HEK293 (cell line): ENCODE results near the gene CNP.
A peak's percentile ranks its signal among the peaks of the same experiment; 100 is the strongest.

ENCODE experiments used
- GLI4 ChIP-seq: fragments of 450-650 bp; formaldehyde crosslinking; IDR thresholded peaks from 2 replicates; pipeline ENCODE4 v1.5.1; 2016; ENCODE audit warnings: missing biosample characterization, missing genetic modification characterization
- GLIS1 ChIP-seq: fragments of 450-650 bp; formaldehyde crosslinking; IDR thresholded peaks from 2 replicates; pipeline ENCODE4 v1.5.1; 2016; ENCODE audit warnings: missing biosample characterization, missing genetic modification characterization
- HOXA7 ChIP-seq: sonication (generic); formaldehyde crosslinking; IDR thresholded peaks from 2 replicates; pipeline ENCODE4 v1.8.1; 2022; ENCODE audit warnings: missing genetic modification reagents, borderline replicate concordance
- PRDM1 ChIP-seq: fragments of 450-650 bp; formaldehyde crosslinking; IDR thresholded peaks from 2 replicates; pipeline ENCODE4; 2016; ENCODE audit warnings: missing biosample characterization, missing genetic modification characterization
- REPIN1 ChIP-seq: fragments of 450-650 bp; formaldehyde crosslinking; IDR thresholded peaks from 2 replicates; pipeline ENCODE4 v1.5.1; 2017; ENCODE audit warnings: missing biosample characterization, missing genetic modification characterization, low read depth
- SCRT1 ChIP-seq: fragments of 450-650 bp; formaldehyde crosslinking; IDR thresholded peaks from 2 replicates; pipeline ENCODE4 v1.5.1; 2016; ENCODE audit warnings: missing biosample characterization, missing genetic modification characterization, borderline replicate concordance
- SCRT2 ChIP-seq: fragments of 450-650 bp; formaldehyde crosslinking; IDR thresholded peaks from 2 replicates; pipeline ENCODE4 v1.5.1; 2016; ENCODE audit warnings: missing biosample characterization, missing genetic modification characterization
- TCF7L2 ChIP-seq: IDR thresholded peaks from 2 replicates; pipeline ENCODE4 v1.6.1; 2011; ENCODE audit warnings: low read depth, mild to moderate bottlenecking, inconsistent platforms, low read length, moderate library complexity, borderline replicate concordance
- ZNF10 ChIP-seq: fragments of 450-650 bp; formaldehyde crosslinking; IDR thresholded peaks from 2 replicates; pipeline ENCODE4 v1.5.1; 2017; ENCODE audit warnings: missing biosample characterization, missing genetic modification characterization
- ZNF211 ChIP-seq: fragments of 450-650 bp; formaldehyde crosslinking; IDR thresholded peaks from 2 replicates; pipeline ENCODE4 v1.5.1; 2016; ENCODE audit warnings: low read depth, missing biosample characterization, missing genetic modification characterization
- ZNF274 ChIP-seq, 2 experiments: fragments of 200-500 bp in 1 of 2; fragments of 450-650 bp in 1 of 2; sonication (Bioruptor generic) in 1 of 2; formaldehyde crosslinking in 1 of 2; IDR thresholded peaks; 2 replicates each; pipeline versions ENCODE4 v1.5.1 to v1.6.1; 2014 to 2016; ENCODE audit warnings: borderline replicate concordance in 1 of 2, inconsistent platforms in 1 of 2, low read length in 1 of 2, missing biosample characterization in 1 of 2, missing genetic modification characterization in 1 of 2
- ZNF292 ChIP-seq: fragments of 450-650 bp; formaldehyde crosslinking; IDR thresholded peaks from 2 replicates; pipeline ENCODE4 v1.5.1; 2016; ENCODE audit warnings: low read depth, missing biosample characterization, missing genetic modification characterization, borderline replicate concordance
- ZNF366 ChIP-seq: fragments of 450-650 bp; formaldehyde crosslinking; conservative IDR thresholded peaks from 2 replicates; pipeline ENCODE4 v1.5.1; 2016; ENCODE audit warnings: missing biosample characterization, missing genetic modification characterization
- ZNF473 ChIP-seq: fragments of 450-650 bp; formaldehyde crosslinking; IDR thresholded peaks from 2 replicates; pipeline ENCODE4 v1.5.1; 2017; ENCODE audit warnings: missing biosample characterization, missing genetic modification characterization
- ZNF561 ChIP-seq: fragments of 450-650 bp; IDR thresholded peaks from 2 replicates; pipeline ENCODE4 v1.5.1; 2018; ENCODE audit warnings: missing biosample characterization, missing genetic modification characterization, borderline replicate concordance
- ZNF571 ChIP-seq: fragments of 450-650 bp; formaldehyde crosslinking; IDR thresholded peaks from 2 replicates; pipeline ENCODE4 v1.5.0; 2017; ENCODE audit warnings: missing biosample characterization, missing genetic modification characterization
- ZNF610 ChIP-seq: fragments of 450-650 bp; formaldehyde crosslinking; IDR thresholded peaks from 2 replicates; pipeline ENCODE4 v1.5.1; 2016; ENCODE audit warnings: missing biosample characterization, missing genetic modification characterization, borderline replicate concordance
- ZNF623 ChIP-seq: fragments of 450-650 bp; formaldehyde crosslinking; IDR thresholded peaks from 2 replicates; pipeline ENCODE4 v1.5.1; 2016; ENCODE audit warnings: missing biosample characterization, missing genetic modification characterization
- ZNF624 ChIP-seq: fragments of 450-650 bp; formaldehyde crosslinking; IDR thresholded peaks from 2 replicates; pipeline ENCODE4 v1.5.1; 2017; ENCODE audit warnings: missing biosample characterization, missing genetic modification characterization
- ZNF701 ChIP-seq: fragments of 450-650 bp; formaldehyde crosslinking; IDR thresholded peaks from 2 replicates; pipeline ENCODE4 v1.5.1; 2016; ENCODE audit warnings: missing biosample characterization, missing genetic modification characterization
- ZXDB ChIP-seq: fragments of 450-650 bp; formaldehyde crosslinking; IDR thresholded peaks from 2 replicates; pipeline ENCODE4 v1.5.1; 2016; ENCODE audit warnings: missing biosample characterization, missing genetic modification characterization
- TF ChIP-seq, protein P1 (sequence below): fragments of 450-650 bp; formaldehyde crosslinking; IDR thresholded peaks from 2 replicates; pipeline ENCODE4 v1.5.1; 2016; ENCODE audit warnings: missing biosample characterization, missing genetic modification characterization
- TF ChIP-seq, protein P2 (sequence below): fragments of 450-650 bp; formaldehyde crosslinking; IDR thresholded peaks from 2 replicates; pipeline ENCODE4 v1.5.0; 2017; ENCODE audit warnings: missing biosample characterization, missing genetic modification characterization, borderline replicate concordance
- TF ChIP-seq, protein P3 (sequence below): fragments of 450-650 bp; formaldehyde crosslinking; optimal IDR thresholded peaks from 2 replicates; pipeline ENCODE3; 2016; ENCODE audit warnings: missing biosample characterization, mild to moderate bottlenecking, missing genetic modification characterization
- TF ChIP-seq, protein P4 (sequence below): fragments of 450-650 bp; formaldehyde crosslinking; IDR thresholded peaks from 2 replicates; pipeline ENCODE4 v1.5.1; 2016; ENCODE audit warnings: missing biosample characterization, missing genetic modification characterization
- TF ChIP-seq, protein P5 (sequence below): fragments of 450-650 bp; formaldehyde crosslinking; IDR thresholded peaks from 2 replicates; pipeline ENCODE4 v1.5.1; 2016; ENCODE audit warnings: missing biosample characterization, missing genetic modification characterization
- TF ChIP-seq, protein P6 (sequence below): sonication (generic); formaldehyde crosslinking; IDR thresholded peaks from 2 replicates; pipeline ENCODE4 v1.8.1; 2022; ENCODE audit warnings: mild to moderate bottlenecking, moderate library complexity, missing genetic modification reagents

Gene CNP

DNA sequence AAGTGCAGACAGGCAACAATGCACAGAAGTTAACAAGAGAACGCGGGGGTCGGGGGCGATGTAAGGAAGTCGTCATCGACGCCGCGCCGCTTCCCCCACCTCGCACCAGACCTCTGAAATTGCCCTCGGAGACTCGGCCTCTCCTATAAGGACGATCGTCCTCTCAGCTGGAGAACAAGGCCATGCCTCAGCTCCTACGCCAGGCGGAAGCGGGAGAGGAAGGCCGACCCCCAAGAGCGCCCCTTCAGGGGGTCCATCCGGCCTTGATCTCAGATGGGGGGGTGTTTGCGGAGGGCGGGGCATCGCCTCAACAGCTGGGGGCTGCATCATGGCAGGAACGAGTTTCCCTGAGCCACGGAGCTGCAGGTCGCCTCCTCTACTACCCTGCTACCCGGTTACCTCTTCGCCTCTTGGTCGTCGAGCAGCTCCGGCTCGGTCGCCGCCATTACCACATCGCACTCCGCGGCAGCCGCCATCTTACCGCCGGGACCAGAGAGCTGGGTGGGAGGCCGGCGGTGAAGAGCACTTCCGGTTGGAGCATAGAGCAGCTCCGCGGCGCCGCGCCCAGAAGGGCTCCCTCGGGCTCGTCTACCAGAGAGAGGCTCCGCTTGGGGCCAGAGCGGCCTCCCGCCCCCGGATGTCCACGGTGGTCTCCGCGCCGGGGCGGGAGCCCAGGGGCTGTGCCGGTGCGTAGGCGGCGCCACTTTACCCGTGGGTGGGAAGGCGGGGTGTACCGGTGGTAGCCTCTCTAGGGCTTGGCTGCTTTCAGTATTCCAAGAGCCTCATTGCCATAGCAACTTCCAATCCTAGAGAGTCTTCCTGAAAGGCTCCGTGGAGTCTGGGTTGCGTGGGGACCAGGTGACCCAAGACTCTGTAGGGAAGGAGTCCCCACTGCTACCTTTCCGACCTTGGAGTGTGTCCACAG is 50.6 kb downstream of the CNP start, which contains the start of gene DNAJC7 (continued):
- TF ChIP-seq, protein P1, sequence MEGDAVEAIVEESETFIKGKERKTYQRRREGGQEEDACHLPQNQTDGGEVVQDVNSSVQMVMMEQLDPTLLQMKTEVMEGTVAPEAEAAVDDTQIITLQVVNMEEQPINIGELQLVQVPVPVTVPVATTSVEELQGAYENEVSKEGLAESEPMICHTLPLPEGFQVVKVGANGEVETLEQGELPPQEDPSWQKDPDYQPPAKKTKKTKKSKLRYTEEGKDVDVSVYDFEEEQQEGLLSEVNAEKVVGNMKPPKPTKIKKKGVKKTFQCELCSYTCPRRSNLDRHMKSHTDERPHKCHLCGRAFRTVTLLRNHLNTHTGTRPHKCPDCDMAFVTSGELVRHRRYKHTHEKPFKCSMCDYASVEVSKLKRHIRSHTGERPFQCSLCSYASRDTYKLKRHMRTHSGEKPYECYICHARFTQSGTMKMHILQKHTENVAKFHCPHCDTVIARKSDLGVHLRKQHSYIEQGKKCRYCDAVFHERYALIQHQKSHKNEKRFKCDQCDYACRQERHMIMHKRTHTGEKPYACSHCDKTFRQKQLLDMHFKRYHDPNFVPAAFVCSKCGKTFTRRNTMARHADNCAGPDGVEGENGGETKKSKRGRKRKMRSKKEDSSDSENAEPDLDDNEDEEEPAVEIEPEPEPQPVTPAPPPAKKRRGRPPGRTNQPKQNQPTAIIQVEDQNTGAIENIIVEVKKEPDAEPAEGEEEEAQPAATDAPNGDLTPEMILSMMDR (tag by site-specific recombination) = peak; percentile 66
- TF ChIP-seq, protein P2, sequence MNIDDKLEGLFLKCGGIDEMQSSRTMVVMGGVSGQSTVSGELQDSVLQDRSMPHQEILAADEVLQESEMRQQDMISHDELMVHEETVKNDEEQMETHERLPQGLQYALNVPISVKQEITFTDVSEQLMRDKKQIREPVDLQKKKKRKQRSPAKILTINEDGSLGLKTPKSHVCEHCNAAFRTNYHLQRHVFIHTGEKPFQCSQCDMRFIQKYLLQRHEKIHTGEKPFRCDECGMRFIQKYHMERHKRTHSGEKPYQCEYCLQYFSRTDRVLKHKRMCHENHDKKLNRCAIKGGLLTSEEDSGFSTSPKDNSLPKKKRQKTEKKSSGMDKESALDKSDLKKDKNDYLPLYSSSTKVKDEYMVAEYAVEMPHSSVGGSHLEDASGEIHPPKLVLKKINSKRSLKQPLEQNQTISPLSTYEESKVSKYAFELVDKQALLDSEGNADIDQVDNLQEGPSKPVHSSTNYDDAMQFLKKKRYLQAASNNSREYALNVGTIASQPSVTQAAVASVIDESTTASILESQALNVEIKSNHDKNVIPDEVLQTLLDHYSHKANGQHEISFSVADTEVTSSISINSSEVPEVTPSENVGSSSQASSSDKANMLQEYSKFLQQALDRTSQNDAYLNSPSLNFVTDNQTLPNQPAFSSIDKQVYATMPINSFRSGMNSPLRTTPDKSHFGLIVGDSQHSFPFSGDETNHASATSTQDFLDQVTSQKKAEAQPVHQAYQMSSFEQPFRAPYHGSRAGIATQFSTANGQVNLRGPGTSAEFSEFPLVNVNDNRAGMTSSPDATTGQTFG (tag by site-specific recombination) = no peak
- TF ChIP-seq ZNF274 (IDR thresholded peaks at IDR 0.05; ENCODE audit: low read length) (no peak), ZNF274 (tag by site-specific recombination; IDR thresholded peaks at IDR 0.05; ENCODE audit: borderline replicate concordance) (no peak), SCRT2 (tag by site-specific recombination) (peak; percentile 57; the same call in 1 of the 2 replicates), ZXDB (peak; percentile 87), PRDM1 (tag by site-specific recombination) (no peak), ZNF623 (tag by site-specific recombination) (no peak), GLI4 (tag by site-specific recombination) (0 out of 2 replicates have a peak, but pooled peaks have one; percentile 57), ZNF571 (tag by site-specific recombination) (no peak), GLIS1 (tag by site-specific recombination) (peak; percentile 98), ZNF610 (tag by site-specific recombination) (peak; percentile 75; the same call in 1 of the 2 replicates), ZNF211 (tag by site-specific recombination) (no peak), ZNF473 (no peak), SCRT1 (no peak), REPIN1 (tag by site-specific recombination) (0 out of 2 replicates have a peak, but pooled peaks have one; percentile 28), ZNF561 (tag by site-specific recombination) (peak; percentile 68; the same call in 1 of the 2 replicates), ZNF366 (no peak), ZNF10 (tag by site-specific recombination) (peak; percentile 46; the same call in 1 of the 2 replicates), ZNF292 (no peak), HOXA7 (CRISPR knock-in tag) (no peak), TCF7L2 (no peak), ZNF624 (tag by site-specific recombination) (no peak), ZNF701 (tag by site-specific recombination) (no peak)
- TF ChIP-seq, protein P3, sequence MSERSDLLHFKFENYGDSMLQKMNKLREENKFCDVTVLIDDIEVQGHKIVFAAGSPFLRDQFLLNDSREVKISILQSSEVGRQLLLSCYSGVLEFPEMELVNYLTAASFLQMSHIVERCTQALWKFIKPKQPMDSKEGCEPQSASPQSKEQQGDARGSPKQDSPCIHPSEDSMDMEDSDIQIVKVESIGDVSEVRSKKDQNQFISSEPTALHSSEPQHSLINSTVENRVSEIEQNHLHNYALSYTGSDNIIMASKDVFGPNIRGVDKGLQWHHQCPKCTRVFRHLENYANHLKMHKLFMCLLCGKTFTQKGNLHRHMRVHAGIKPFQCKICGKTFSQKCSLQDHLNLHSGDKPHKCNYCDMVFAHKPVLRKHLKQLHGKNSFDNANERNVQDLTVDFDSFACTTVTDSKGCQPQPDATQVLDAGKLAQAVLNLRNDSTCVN = peak; percentile 43
- TF ChIP-seq, protein P4, sequence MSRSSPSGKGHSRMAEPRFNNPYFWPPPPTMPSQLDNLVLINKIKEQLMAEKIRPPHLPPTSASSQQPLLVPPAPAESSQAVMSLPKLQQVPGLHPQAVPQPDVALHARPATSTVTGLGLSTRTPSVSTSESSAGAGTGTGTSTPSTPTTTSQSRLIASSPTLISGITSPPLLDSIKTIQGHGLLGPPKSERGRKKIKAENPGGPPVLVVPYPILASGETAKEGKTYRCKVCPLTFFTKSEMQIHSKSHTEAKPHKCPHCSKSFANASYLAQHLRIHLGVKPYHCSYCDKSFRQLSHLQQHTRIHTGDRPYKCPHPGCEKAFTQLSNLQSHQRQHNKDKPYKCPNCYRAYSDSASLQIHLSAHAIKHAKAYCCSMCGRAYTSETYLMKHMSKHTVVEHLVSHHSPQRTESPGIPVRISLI (tag by site-specific recombination) = no peak
- TF ChIP-seq, protein P5, sequence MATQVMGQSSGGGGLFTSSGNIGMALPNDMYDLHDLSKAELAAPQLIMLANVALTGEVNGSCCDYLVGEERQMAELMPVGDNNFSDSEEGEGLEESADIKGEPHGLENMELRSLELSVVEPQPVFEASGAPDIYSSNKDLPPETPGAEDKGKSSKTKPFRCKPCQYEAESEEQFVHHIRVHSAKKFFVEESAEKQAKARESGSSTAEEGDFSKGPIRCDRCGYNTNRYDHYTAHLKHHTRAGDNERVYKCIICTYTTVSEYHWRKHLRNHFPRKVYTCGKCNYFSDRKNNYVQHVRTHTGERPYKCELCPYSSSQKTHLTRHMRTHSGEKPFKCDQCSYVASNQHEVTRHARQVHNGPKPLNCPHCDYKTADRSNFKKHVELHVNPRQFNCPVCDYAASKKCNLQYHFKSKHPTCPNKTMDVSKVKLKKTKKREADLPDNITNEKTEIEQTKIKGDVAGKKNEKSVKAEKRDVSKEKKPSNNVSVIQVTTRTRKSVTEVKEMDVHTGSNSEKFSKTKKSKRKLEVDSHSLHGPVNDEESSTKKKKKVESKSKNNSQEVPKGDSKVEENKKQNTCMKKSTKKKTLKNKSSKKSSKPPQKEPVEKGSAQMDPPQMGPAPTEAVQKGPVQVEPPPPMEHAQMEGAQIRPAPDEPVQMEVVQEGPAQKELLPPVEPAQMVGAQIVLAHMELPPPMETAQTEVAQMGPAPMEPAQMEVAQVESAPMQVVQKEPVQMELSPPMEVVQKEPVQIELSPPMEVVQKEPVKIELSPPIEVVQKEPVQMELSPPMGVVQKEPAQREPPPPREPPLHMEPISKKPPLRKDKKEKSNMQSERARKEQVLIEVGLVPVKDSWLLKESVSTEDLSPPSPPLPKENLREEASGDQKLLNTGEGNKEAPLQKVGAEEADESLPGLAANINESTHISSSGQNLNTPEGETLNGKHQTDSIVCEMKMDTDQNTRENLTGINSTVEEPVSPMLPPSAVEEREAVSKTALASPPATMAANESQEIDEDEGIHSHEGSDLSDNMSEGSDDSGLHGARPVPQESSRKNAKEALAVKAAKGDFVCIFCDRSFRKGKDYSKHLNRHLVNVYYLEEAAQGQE (tag by site-specific recombination) = peak; percentile 49
- TF ChIP-seq, protein P6, sequence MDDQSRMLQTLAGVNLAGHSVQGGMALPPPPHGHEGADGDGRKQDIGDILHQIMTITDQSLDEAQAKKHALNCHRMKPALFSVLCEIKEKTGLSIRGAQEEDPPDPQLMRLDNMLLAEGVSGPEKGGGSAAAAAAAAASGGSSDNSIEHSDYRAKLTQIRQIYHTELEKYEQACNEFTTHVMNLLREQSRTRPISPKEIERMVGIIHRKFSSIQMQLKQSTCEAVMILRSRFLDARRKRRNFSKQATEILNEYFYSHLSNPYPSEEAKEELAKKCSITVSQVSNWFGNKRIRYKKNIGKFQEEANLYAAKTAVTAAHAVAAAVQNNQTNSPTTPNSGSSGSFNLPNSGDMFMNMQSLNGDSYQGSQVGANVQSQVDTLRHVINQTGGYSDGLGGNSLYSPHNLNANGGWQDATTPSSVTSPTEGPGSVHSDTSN = peak; percentile 3; the same call in 1 of the 2 replicates
